ENCODE results near the gene PARD6G.

- no peak for TF ChIP-seq CTCF (conservative IDR thresholded peaks at IDR 0.05; ENCODE audit: low read depth in 2 of 2)
- TF ChIP-seq ETS1 (IDR thresholded peaks at IDR 0.05) = no peak
- no peak for TF ChIP-seq EZH2 (IDR thresholded peaks at IDR 0.05; ENCODE audit: low read depth, unreplicated experiment)
- TF ChIP-seq, protein P1, sequence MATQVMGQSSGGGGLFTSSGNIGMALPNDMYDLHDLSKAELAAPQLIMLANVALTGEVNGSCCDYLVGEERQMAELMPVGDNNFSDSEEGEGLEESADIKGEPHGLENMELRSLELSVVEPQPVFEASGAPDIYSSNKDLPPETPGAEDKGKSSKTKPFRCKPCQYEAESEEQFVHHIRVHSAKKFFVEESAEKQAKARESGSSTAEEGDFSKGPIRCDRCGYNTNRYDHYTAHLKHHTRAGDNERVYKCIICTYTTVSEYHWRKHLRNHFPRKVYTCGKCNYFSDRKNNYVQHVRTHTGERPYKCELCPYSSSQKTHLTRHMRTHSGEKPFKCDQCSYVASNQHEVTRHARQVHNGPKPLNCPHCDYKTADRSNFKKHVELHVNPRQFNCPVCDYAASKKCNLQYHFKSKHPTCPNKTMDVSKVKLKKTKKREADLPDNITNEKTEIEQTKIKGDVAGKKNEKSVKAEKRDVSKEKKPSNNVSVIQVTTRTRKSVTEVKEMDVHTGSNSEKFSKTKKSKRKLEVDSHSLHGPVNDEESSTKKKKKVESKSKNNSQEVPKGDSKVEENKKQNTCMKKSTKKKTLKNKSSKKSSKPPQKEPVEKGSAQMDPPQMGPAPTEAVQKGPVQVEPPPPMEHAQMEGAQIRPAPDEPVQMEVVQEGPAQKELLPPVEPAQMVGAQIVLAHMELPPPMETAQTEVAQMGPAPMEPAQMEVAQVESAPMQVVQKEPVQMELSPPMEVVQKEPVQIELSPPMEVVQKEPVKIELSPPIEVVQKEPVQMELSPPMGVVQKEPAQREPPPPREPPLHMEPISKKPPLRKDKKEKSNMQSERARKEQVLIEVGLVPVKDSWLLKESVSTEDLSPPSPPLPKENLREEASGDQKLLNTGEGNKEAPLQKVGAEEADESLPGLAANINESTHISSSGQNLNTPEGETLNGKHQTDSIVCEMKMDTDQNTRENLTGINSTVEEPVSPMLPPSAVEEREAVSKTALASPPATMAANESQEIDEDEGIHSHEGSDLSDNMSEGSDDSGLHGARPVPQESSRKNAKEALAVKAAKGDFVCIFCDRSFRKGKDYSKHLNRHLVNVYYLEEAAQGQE (IDR thresholded peaks at IDR 0.05; ENCODE audit: unreplicated experiment) = no peak
- no peak for TF ChIP-seq CREB1 (CRISPR knock-in tag; IDR thresholded peaks at IDR 0.05; ENCODE audit: low read depth)
- no peak for TF ChIP-seq EZH2phosphoT487 (IDR thresholded peaks at IDR 0.05; ENCODE audit: unreplicated experiment)
- TF ChIP-seq POLR2AphosphoS5 (IDR thresholded peaks at IDR 0.05; ENCODE audit: low read depth) = no peak
Measured at GRCh38 chr18:80188643-80189530, 58.4 kb downstream of the PARD6G start.
